Left forelimb (tissue), 1 donor: ENCODE data around the gene DIPK2B.

Source experiments
- DNase-seq: peaks from one replicate; pipeline ENCODE4 v3.0.0-alpha.2; 2018; ENCODE audit warnings: low spot score

Gene DIPK2B, protein sequence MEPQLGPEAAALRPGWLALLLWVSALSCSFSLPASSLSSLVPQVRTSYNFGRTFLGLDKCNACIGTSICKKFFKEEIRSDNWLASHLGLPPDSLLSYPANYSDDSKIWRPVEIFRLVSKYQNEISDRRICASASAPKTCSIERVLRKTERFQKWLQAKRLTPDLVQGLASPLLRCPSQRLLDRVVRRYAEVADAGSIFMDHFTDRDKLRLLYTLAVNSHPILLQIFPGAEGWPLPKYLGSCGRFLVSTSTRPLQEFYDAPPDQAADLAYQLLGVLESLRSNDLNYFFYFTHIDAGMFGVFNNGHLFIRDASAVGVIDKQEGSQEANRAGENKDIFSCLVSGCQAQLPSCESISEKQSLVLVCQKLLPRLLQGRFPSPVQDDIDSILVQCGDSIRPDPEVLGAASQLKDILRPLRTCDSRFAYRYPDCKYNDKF

DNA sequence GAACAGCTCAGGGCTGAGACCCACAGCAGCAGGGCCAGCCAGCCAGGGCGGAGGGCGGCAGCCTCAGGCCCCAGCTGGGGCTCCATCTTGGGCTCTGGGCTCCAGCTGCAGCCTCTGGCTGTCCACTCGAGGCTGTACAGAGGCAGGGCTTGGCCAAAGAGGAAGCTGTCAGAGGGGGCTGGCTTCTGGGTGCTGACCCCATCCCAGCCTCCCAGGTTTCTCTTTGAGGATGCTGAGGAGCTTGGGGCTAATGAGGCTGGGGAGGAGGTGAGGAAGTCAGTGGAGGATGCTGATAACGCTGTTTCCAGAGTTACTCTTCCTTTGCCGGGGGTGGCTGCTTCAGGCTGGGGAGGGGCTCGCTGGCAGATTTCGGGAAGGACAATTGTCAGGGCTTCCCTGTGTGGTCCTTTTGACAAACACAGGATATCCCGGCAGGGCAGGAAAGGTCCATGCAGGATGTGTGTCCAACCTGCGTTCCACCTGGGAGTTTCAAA lies at the start of gene DIPK2B:
Gene DIPK2B, minus strand, starts transcription at position 136 of the 494 bp plus-strand sequence. Its CDS starts 50 bp downstream, at position 86.
- no peak for DNase-seq

DNA sequence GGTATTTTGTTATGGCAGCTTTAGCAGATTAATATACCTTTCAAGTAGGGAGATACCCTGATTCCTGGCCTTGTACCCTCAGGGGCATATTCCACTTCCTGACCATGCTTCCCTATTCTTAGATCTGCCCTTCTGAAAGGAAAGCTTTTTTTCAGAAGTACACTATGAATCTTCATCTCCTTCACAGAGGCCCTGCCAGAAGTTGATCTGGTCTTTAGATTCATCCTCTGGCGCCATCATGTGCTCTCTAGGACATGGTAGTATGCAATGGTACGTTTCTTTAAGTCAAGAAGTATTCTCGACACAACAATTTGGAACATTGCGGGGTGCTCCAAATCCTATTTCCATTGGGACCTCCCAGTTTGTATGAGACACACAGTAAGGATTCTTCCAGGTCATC lies 39.6 kb upstream of the DIPK2B start:
- DNase-seq, result no peak

DNA sequence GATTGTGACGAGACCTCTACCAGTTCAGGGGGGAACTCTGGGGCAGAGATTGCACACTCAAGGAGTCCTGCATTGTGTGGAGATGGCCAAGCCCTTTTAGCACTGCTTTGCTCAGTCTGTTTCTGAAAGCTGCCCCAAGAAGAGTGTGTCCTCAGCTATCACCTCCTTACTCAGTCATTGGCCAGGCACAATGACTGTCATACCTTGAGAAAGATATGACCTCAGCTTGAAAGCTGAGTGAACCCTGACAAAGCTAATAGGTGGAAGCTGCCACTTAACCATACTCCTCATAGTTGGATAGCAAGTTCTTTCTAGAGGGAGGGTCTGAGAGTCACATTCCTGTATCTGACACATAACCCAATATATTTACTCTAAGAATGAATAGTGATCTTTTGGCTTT lies 37.8 kb upstream of the DIPK2B start:
- no peak for DNase-seq

DNA sequence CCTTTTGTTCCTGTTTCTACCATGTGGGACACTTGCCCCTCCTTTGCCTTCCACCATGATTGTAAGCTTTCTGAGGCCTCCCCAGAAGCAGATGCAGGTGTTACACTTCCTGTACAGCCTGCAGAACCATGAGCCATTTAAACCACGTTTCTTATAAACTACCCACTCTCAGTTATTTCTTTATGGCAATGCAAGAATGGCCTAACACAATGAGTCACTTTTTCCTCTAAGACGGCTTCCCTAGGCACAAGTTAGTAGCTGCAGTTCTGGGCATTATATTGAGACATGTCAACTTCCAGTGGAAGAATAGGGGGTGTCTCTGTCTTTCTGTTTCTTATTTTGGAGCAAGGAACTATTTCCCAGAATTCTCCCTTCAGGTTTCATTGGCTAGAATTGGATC lies 32.9 kb upstream of the DIPK2B start:
- no peak for DNase-seq

DNA sequence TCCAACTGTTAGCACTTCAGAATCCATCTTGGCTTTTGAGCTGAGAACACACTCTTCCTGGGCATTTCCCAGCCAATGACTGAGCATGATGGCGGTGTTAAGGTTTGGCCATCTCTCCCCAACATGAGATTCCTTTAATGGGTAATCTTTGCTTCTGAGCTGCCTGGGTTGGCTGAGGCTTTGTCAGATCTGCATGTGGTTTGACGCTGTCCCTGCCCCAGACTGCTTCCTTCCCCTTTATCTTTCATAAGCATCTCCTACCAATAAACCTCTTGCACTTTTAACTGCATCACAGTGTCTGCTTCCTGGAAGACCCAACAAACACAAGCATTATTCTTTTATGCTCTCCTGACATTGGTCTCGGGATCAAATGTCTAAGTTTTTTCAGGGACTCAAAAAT lies 31.5 kb upstream of the DIPK2B start:
- DNase-seq, result no peak

DNA sequence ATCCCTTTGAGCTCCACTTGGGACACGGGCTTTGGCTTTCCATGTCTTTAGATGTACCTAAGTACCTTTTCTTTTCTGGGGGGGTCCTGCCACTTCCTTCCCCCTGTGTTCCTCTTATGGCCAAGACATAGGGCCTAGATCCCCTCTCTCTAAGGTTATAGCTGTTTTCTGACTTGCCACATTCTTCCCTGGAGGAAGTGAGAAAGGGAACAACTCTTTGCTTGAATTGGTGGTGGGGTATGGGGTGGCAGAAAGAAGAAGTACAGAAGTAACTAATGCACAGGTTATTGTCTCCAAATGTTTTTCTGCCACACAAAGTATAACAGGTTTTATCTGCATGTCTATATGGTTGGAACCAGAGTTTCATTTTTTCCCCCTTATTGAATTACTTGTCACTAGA lies 29.7 kb upstream of the DIPK2B start:
- DNase-seq, result no peak

DNA sequence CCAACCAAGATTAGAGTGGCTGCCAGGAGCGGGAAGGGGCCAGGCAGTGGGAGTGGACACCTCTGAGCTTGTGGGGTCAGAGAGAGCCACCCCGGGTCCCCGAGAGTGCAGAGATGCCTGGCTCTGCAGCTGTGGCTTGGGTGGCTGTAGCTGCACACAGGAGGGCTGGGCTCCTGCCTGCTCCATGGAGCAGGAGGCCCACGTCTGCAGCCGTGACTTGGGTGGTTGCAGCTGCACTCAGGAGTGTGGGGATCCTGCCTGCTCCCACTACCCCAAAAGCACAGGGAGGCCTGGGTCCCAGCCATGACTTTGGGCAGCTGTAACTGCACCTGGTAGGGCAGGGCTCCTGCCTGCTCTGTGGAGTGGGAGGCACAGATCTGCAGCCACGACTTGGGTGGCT lies 28.7 kb upstream of the DIPK2B start:
- DNase-seq, result no peak

DNA sequence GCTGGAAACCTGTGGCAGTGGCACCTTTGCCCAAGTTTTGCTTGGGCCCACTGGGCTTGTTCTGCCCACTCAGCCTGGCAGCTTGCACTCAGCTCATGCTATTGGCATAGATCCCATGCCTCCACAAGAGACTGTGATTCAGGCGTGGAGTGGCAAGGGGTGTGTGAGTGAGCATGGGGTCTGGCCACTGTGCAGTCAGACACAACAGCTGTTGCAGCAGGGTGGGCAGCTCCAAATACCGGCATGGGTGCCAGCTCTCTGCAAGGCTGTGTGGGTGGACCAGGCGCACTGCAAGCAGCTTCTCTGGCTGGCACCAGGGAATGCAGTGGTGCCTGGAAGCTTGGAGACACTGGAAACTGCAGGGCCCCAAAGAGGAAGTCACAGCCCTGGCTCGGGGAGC lies 27.4 kb upstream of the DIPK2B start:
- no peak for DNase-seq

DNA sequence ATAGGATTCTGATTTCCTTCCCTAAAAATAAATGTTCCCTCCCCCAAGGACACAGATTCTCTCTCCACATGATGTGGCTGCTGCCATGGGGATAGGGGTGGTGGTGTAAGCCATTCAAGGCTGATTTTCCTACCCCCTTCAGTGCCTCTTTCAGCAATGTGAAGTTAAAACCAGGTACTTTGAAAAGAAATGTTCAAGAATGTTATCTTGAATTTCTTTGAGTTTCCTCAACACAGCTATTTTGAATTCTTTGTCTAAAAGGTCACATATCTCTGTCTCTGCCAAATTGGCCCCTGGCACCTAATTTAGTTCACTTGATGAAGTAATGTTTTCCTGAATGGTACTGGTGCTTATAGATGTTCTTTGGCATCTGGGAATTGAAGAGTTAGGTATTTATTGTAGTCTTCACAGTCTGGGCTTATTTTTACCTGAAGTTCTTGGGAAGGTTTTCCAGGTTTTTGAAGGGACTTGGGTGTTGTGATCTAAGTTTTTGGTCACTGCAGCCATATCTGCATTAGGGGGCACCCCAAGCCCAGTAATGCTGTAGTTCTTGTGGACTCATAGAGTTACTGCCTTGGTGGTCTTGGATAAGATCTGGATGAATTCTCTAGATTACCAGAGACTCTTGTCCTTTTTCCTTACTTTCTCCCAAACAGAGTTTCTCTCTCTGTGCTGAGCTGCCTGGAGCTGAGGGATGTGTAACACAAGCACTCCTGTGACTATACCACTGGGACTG lies 7.6 kb upstream of the DIPK2B start:
- DNase-seq, result no peak

DNA sequence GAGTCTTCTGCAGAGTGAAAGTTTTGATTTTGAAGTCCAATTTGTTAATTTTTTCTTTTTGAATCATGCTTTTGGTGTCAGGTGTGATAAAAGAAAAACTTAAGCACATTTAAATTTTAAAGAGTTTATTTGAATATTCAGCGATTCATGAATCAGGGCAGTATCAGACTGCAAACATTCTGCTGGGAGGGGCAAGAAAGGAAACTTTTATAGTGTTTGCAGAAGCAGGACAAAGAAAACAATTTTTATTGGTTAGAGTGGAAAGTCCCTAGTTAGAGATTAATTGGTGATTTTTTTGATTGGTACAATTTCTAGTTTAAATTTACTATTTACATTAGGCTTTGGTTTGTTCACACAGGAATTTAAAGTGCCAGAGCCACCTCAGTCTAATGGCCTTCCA lies 1.5 kb upstream of the DIPK2B start:
- no peak for DNase-seq

DNA sequence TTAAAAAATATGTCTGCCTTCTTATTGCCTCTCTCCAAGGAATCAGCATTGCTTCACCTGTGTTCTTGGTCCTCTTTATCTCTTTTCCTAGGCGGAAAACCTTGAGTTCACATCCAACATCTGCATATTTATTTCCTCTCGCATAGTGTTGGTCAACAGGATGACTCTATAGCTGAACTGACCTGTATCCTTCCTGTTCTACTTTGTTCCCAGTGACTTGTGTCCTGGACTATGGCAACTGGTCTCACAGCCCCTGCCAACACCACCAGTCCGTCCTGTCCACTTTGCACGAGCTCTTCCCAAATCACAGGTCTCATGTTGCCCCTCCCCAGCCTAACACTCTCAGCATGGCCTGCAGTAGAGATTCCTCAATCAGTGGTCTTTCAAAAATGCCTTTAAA lies 2.0 kb downstream of the DIPK2B start:
- DNase-seq, result no peak

DNA sequence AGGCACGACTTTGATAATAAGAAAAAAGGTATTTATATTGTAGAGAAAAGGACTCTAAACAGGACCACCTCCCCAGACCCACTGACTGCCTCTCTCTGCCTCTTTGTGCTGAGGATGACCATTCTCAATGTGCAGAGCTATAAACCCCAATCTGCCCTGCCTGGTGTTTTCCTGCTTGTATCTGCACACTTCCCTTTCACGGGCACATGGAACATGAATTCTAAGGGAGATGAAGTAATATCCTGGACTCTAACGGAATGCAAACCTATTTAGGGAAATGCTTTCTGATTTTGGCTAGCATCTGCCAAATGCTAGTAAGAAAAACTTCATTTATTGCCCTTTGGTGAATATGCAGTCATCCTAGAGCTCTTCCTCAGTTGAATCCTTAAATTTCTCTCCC lies 2.4 kb downstream of the DIPK2B start:
- DNase-seq, result no peak

DNA sequence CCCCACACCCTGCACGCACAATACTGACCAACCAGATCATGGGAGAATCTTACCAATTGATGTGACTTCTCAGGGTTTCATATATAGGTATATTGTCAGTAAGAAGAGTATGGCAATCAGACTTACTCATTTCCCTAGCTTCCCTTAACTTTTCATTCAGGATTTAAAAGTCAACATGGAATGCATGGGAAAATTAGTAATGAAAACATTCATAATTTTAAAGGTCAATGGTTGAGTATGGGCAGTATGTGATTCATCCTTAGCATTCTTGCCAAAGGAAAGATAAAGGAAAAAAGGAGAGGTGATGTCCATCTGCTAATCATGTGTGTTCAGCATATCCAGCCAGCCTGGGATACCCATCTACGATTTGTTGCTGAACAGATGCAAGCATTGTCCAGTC lies 4.0 kb downstream of the DIPK2B start:
- no peak for DNase-seq

DNA sequence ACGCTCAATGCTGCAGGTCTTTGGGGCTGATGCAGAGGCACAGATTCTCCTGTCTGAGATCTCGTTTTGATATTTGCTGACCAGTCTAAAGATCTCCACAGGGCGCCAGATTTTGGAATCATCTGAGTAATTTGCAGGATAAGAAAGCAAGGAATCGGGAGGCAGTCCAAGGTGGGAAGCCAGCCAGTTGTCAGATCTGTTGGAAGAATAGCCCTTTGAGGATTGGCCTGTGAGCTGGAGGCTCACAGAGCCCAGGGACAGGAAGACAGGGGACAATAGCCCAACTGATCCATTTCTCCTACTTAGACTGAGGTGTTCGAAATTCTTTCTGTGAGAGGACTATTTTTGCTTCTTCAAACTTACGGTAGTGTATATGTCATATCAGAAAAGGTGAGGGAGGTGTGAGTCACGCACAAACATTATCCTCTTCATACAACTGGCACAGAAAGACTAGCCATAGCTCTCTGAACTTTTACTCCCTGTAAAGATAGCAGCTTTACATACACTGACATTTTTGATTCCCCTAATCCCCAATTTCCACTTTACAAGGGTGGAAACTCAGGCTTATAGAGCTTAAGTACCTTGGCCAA lies 8.8 kb downstream of the DIPK2B start:
- no peak for DNase-seq

DNA sequence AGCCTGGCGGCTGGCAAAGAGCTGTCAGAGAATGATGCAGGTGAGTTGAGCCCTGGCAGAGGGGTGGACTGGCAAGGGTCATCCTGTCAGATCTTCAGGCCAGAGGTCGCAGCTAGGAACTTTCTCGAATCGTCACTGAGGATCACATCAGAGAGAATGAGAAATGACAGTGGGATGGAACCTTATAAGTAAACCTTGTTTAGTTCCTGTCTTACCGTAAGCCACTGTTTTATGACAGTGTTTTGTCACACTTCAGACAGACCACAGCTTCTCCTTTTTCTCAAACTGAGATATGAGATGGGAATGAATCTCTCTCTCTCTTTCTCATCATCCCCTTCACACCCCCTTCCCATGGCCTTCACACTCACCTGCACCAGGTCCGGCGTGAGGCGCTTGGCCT lies 9.3 kb downstream of the DIPK2B start:
- no peak for DNase-seq

DNA sequence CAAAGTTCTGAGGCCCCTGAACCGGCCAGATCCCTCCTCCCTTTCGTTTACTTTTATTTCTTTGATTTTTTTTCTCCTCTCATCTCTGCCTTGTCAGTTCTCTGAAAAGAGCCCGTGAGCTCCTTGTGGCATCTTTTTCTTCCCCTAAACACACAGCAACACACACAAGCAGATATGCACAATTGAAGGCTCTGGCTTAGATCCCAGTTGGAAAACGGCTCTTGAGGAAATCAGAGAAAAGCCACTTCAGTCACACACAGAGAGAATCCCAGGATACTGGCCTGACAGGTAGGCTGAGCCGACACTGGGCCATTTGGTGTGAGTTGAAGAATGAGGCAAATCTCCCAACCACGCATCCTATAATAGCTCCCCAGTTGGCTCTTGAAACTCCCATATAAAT lies 12.9 kb downstream of the DIPK2B start:
- DNase-seq, result no peak

DNA sequence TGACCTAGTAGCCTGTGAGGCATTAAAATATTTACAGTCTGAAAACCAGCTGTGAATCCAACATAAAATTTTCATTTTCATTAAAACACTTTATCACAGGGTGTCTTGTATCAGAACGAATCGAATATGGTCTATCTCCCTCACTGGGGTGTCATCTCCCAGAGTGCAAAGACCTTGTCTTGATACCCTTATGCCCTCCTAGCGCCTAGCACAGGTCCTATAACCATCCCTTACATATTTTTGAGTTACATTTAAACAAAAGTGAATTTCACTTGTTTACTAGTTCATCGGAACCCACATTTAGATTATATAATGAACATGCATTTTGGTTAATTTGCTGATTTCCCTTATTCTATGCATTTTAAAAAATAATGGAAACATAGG lies 14.0 kb downstream of the DIPK2B start:
- DNase-seq, result no peak

DNA sequence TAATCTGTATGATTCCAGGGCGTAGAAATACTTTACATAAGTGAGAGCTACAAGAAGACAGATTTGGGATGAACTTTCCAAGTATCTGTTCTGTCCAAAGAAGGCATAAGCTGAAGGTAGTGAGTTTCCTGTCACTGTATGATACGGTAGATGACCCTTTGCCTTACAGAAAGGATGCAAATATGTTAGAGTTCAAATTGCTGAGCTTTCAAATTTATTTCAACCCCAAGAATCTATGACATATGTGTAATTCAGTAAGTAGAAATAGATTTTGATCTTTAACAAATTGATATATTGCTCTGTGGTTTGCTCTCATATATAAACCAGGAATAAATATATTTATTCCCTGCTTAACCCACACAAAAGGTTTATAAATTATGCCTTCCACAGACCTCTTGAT lies 16.5 kb downstream of the DIPK2B start:
- DNase-seq, result no peak

DNA sequence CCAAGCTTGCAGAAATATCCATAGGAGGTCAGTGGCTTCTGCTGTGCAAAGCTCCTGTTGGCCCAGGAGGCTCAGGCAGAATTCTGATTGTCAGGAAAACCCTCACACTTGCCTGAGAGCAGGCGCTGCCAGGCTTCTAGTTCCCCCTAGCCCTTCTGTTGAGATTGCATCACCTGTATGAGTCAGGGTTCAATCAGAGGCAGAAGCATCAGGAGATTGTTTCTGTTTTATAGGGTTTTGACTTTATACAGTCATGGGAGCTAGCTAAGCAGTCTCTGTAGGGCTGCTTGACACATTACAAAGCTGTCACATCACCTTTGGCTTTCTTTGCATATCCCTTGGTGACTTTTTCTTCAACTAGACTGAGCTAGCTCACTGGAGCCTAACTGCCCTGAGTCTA lies 27.8 kb downstream of the DIPK2B start:
- no peak for DNase-seq

DNA sequence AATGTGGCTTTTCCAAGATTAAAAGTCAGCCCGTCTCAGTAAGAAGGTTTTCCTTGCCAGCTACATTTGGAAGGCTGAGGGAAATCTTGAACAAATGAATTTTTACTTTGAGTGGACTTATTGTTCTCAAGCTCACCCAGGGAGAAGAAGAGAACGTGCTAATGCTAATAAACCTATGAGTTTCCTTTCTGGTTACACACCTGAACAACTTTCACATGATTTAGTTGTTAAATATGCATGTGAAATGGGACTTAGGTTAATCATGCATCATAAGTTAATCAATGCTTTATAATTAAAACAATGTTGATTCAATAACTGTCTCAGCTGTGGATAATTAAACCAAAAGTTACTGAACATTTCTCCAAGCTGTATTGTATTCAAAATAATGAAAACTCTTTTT lies 33.9 kb downstream of the DIPK2B start:
- DNase-seq, result no peak

DNA sequence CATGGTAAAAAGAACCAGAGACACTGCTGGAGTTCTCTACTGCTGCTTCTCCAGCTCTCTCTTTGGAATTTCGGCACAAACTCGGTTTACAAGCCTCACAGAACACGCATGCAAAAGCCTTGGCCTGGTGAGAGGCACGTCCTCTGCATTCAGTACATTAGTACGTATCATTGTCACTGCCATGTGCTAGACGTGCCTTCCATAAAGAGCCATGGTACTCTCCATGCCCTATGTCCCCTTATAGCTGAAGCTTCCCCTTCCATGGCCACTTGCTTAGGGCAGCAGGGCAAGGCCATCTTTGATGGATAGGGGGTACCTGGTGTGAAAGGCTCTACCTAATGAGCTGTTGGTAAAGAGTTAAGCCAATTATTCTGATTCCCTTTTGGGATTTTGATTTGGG lies 35.0 kb downstream of the DIPK2B start:
- no peak for DNase-seq

DNA sequence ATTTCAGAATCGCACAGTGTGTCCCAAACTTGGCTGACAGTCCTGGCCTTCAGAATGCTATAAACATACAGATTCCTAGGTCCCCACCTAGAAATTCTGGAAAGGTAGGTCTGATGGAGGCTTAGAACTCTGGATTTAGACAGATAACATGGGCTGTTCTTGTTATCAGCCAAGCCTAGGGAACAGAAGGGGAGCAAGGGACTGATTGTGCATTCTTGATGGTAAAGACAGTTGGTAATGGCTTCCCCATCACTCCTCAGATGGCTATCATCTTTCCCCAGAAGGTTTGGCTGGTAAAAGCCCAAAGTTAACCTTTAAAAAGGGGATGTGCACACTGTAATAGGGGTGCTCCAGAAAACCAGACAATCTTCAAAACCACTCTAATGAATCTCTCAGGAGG lies 35.7 kb downstream of the DIPK2B start:
- DNase-seq, result no peak

DNA sequence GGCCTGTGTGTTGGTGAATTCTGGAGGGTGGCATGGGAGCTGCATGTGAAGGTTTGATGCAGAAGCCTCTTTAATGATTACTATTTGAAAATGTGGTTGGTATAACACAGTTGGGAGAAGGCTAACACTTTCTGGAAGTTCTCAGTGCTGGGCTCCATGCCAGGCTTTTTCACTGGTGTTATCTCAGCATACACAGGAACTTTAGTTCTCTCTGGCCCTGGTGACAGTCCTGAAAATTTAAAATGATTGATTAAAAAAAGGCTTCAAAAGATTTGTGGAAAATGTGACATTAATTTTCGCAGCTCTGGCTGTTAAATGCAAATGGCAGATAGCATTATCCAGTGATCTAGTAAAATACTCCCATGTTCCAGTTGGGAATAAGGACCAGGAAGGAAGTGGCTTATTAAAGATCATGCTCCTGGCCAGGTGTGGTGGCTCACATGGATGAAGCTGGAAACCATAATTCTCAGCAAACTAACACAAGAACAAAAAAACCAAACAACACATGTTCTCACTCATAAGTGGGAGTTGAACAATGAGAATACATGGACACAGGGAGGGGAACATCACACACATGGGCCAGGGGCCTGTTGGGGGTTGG lies 36.6 kb downstream of the DIPK2B start:
- no peak for DNase-seq
